Medulla oblongata (tissue), 1 donor: ENCODE results near the gene VWA1.
A peak's percentile ranks its signal among the peaks of the same experiment; 100 is the strongest.
"Not testable (repeated sequence)": the region's sequence is repeated elsewhere in the genome, so short reads cannot be mapped to it uniquely, and the experiment has no call there.

ENCODE experiments used
- DNase-seq: peaks from one replicate; pipeline ENCODE4 v3.0.0-alpha.2; 2015; ENCODE audit errors: extremely low spot score

Gene VWA1

GRCh38 chr1:1423245-1423597, 12.3 kb upstream of the VWA1 start:
- DNase-seq: no peak

DNA sequence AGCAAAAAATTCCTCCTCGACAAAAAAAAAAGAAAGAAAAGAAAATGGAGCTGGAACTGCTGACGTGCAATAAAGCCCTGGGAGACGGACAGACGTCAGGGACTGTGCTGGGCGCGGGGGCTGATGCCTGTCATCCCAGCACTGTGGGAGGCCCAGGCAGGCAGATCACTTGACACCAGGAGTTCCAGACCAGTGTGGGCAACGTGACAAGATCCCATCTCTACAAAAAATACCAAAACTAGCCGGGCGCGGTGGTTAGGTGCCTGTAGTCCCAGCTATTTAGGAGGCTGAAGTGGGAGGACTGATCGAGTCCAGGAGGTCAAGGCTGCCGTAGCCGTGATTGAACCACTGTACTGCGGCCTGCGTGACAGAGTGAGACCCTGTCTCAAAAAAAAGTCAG, 10.8 kb upstream of the VWA1 start:
- no peak for DNase-seq

- no peak for DNase-seq
Observed at GRCh38 chr1:1425426-1425752, 10.1 kb upstream of the VWA1 start.

DNA sequence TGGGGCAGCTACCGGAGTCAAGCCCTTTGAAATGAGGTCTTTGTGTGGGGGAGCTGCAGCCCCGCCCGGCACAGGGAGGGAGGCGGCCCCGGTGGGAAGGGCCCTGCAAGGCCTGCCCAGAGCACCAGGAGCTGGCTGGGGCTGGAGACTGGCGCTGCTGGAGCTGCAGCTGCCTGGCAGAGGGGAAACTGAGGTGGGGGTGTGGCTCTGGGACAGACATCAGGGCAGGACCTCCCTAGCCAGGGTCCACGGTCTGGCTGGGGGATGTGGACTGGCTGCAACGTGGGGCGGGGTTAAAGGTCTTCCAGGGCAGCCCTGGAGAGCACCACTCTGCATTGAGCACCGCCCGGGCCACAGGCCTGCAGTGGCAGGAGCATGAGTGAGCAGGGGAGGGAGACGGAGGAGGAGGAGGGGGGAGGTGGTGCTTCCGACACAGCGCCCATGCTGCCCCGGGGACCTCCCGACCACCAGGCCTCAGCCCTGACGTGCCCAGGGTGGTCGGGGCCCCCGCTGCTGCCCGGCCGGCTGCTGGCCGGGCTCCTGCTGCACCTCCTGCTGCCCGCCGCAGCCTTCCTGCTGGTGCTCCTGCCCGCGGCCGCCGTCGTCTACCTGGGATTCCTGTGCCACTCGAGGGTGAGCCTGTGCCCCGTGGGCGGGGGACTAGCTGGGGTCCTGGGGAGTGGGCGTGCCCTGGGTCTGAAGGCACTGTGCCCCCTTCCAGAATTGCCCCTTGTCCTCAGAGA, 9.6 kb upstream of the VWA1 start:
- peak; percentile 75 for DNase-seq

DNA sequence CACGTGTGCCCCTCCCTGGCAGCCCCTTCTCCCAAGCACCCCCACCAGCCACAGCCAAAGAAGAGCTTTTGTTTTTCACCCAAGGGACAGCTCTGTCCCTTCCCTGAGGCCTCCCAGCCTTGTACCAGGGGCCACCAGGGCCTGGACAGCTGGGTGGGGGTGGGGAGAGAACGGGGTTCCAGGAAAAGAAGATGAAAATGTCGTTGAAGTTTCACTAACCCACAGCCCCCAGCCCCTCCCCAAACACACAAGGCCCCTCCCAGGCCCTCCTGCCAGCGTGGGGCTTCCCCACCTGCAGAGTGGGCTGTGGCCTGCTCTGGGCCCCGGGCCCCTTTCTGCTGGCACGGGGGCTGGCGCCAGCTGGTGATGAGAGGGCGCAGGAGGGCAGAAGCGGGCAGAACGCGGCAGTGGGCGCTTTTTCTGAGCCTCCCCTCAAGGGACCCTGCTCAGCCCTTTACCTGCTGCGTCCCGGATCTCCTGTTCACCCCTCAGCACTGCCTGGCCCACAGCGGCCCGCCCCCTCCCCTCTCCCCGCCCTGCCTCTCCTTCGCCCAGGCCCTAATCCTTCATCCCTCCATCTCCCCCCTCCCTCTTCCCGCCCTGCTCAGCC, 8.9 kb upstream of the VWA1 start:
- peak; percentile 80 for DNase-seq

GRCh38 chr1:1427106-1427819, 8.2 kb upstream of the VWA1 start:
- DNase-seq: no peak

GRCh38 chr1:1427820-1428148, 7.7 kb upstream of the VWA1 start:
- DNase-seq: no peak

DNA sequence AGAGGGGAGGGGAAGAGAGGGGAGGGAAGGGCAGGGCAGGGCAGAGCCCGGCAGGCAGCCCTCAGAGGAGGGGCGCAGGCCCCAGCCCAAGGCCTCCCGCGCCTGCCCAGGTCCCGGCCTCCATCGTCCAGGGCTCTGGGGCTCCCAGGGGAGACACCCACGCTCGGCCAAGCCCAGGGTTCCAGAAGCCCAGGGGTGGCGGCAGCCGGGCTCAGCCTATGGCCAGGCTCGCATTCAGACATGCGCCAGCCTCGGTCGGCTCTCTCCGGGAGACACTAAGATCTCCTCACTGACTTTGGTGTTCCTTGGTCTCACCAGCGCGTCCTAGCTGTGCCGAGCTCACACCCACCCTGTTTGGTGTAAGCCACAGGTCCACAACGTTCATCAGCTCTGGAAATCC, 7.3 kb upstream of the VWA1 start:
- DNase-seq: no peak

DNA sequence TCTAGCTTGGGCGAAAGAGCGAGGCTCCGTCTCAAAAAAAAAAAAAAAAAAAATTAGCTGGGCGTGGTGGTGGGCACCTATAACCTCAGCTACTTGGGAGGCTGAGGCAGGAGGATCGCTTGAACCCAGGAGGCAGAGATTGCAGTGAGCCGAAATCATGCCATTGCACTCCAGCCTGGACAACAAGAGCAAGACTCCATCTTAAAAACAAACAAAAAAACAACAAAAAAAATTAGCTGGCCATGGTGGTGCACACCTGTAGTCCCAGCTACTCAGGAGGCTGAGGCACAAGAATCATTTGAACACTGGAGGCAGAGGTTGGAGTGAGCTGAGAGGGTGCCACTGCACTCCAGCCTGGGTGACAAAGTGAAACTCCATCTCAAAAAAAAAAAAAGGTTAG, 6.5 kb upstream of the VWA1 start:
- not testable (repeated sequence) for DNase-seq

DNA sequence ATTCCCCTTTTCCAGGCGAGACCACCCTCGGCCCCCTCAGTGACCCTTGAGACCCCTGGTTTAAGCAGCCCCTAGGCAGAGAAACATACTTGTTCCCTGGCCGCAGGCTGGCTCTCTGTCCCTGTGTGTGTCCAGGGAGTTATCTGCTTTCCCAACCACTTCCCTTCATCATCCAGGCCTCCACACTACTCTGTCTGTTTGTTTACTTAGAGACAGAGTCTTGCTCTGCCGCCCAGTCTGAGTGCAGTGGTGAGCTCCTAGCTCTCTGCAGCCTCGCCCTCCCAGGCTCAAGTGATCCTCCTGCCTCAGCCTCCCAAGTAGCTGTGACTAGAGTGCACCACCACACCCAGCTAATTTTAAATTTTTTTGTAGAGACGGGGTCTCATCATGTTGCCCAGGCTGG, 5.8 kb upstream of the VWA1 start:
- DNase-seq: no peak

- peak; percentile 73 for DNase-seq
Observed at GRCh38 chr1:1430114-1430982, 5.1 kb upstream of the VWA1 start.

GRCh38 chr1:1430992-1431844, 4.3 kb upstream of the VWA1 start:
- DNase-seq: peak; percentile 34

GRCh38 chr1:1431845-1432273, 3.6 kb upstream of the VWA1 start:
- peak; percentile 30 for DNase-seq

DNA sequence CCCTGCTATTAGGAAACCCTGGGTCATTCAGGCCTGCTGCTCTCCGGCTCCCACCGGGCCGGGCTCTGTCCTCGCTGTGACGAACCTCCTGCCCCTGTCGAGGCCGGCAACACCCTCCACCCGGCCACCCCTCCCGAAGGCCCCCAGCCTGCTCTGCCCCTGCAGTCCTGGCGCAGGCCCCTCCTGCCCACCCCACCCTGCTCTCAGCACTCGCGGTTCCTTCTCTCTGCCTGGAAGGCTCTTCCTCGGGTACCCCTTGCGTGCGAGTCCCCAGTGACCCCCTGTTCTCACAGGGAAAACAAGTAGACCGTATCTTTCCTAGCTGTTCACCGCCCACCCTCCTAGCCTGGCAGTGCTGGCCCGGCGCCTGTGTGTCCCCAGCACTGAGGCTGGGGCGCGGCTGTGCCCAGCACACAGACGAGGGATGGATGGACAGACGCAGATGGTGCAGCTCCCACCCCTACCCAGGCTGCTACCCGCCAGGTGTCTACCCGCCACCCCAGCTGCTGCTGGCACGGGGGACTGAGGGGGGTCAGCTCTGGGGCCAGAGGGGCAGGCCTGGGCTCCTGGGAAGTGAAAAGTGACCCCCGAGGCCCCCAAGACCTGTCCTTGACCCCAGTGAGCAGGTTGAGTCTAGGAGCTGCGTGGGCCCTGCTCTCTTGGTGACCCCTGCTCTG, 3.1 kb upstream of the VWA1 start:
- peak; percentile 11 for DNase-seq

DNA sequence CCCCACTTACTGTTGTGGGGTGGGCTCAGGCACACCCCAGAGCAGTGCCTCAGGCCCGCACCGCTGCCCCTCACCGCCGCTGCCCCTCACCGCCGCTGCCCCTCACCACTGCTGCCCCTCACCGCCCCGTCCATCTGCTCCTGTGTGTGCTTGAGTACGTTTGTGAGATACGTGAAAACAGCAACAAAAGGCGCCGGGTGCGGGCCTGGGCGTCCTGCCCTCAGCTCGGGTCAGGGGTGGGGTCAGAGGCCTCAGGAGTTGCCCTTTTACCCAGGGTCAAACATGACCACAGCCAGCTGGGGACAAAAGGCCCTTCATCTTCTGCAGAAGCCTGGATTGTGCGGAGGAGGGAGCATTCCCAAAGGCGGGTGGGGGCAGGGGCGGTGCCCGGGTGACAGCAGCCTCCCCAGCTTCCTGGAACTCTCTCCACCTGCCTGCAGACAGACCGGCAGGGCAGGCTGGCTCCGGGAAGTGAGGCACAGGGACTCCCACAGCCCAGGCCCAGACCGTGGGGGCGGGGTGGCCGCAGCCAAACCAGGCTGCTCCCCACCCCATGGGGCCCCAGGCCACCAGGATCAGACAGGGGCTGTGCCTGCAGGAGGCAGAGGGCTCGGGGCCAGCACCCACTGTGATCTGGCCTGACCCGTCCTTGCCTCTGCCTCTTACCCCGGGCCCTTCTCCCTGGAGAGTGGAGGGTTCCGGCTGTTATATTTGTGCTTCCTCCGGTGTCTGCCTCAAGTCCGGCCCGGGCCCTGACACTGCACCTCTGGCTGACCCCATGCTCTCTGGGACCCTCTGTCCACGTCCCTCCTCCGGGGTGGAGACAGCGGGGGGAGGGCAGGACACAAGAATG, 2.3 kb upstream of the VWA1 start:
- DNase-seq: peak; percentile 84

- DNase-seq: peak; percentile 37
Observed at GRCh38 chr1:1433804-1434130, 1.7 kb upstream of the VWA1 start.

- peak; percentile 79 for DNase-seq
Observed at GRCh38 chr1:1434131-1434823, 1.2 kb upstream of the VWA1 start.

GRCh38 chr1:1434824-1435105, 725 bp upstream of the VWA1 start:
- DNase-seq: no peak

DNA sequence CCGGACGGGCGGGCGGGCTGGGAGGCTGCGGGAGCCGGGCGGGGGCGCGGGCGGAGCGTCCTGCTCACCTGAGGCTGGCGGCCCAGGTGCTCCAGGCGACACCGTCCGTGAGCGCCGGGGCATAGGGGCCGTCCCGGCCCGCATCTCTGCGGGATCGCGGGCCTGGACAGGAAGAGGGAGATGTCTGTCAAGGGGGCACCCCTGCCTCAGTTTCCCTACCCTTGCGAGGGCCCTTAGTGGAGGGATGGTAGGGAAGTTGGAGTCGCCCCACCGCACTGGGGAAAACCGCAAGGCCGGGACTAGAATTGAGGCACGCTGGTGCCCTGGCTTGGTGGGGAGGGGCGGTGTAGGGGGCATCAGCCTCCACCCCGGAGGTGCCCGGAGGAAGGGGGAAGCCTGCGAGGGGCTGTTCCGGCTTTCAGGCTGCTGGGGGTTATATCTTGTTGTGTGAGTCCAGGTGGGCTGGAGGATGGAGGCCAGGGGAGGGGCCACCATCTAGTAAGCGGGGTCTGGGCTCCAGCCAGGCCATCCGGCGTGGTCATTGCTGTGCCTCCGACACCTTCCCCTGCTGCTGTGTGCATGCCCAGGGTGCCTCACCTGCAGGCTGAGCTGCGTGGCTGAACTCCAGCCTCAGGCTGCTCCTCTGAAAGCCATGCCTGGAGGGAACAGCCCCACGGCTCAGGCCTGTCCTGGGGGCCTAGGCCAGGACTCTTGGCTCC, 580 bp downstream of the VWA1 start:
- DNase-seq: no peak
